HG02885 (cell line): ENCODE results near the gene MMP7.

Experiments
- ATAC-seq: cut with Tn5 transposase; IDR thresholded peaks from one replicate; pipeline ENCODE4 v1.9.1; 2021; ENCODE audit warnings: mild to moderate bottlenecking; ENCODE audit not compliant: unreplicated experiment, poor library complexity

Gene MMP7

GRCh38 chr11:102497061-102497460 is 33.5 kb downstream of the MMP7 start:
- ATAC-seq = no peak

- ATAC-seq = peak; percentile 95
Observed at GRCh38 chr11:102495161-102496042, 35.1 kb downstream of the MMP7 start.

- no peak for ATAC-seq
Observed at GRCh38 chr11:102494216-102494615, 36.3 kb downstream of the MMP7 start.

- no peak for ATAC-seq
Observed at GRCh38 chr11:102493524-102493923, 37.0 kb downstream of the MMP7 start.

GRCh38 chr11:102491969-102492368 is 38.6 kb downstream of the MMP7 start:
- ATAC-seq = no peak

GRCh38 chr11:102489186-102490145 is 41.1 kb downstream of the MMP7 start:
- ATAC-seq = no peak

GRCh38 chr11:102488208-102488607 is 42.3 kb downstream of the MMP7 start:
- ATAC-seq = peak; percentile 83

GRCh38 chr11:102487214-102487613 is 43.3 kb downstream of the MMP7 start:
- ATAC-seq = no peak

- no peak for ATAC-seq
Observed at GRCh38 chr11:102486584-102486983, 44.0 kb downstream of the MMP7 start.

GRCh38 chr11:102485095-102485722 is 45.3 kb downstream of the MMP7 start:
- no peak for ATAC-seq

- no peak for ATAC-seq
Observed at GRCh38 chr11:102482433-102482832, 48.1 kb downstream of the MMP7 start.

GRCh38 chr11:102479733-102480132 is 50.8 kb downstream of the MMP7 start:
- ATAC-seq = no peak

GRCh38 chr11:102478673-102479299 is 51.8 kb downstream of the MMP7 start:
- no peak for ATAC-seq

GRCh38 chr11:102476812-102477211 is 53.7 kb downstream of the MMP7 start:
- peak; percentile 30 for ATAC-seq

GRCh38 chr11:102476069-102476468 is 54.5 kb downstream of the MMP7 start:
- no peak for ATAC-seq

- no peak for ATAC-seq
Observed at GRCh38 chr11:102473543-102473942, 57.0 kb downstream of the MMP7 start.

- no peak for ATAC-seq
Observed at GRCh38 chr11:102472127-102472526, 58.4 kb downstream of the MMP7 start.

- no peak for ATAC-seq
Observed at GRCh38 chr11:102471474-102471873, 59.1 kb downstream of the MMP7 start.
